ENCODE results near the gene PIK3C3.

PIK3C3 gene

DNA sequence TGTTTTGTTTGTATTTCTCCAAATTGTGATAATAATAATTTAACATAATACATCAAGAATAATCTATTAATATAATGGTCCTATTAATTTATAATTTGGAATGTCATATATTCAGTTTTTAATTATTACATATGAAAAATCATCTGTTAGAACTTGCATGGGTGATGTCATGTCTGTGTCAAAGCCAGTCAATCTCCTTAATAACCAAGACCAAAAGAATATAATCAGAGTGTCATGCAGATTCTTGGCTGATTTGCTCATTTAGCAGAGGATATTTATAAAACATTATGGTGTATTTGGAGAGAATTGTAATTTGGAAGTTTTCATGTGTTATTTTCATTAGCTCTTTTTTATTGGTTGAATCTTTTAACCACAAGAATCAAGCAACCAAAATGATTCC is 96.4 kb downstream of the PIK3C3 start:
- Histone ChIP-seq H3K27ac (ENCODE audit: extremely low read depth, low read depth, low read length) (no peak overlapping the region), H3K4me1 (ENCODE audit: control insufficient read depth, insufficient read depth, low read length) (no peaks in the 10 kb centered on the region), H3K4me3 (ENCODE audit: low read depth, low read length) (no peak overlapping the region), H3K36me3 (ENCODE audit: control insufficient read depth in 2 of 2, insufficient read depth in 1 of 2, low read length in 2 of 2) (peaks cover 8 to 11% of the 10 kb centered on the region in 2 experiments), H3K9me3 (ENCODE audit: control insufficient read depth, insufficient read depth, low read depth, low read length) (no peaks in the 10 kb centered on the region)
- ChIA-PET CTCF (interaction anchor here (0.5 to 2.7 kb wide), 15 partner anchors 11 to 1534 kb away, joined by 3 to 15 read pairs (median 3); no protein-coding TSS in a partner anchor), POLR2A (no interaction called here)
- TF ChIP-seq ZNF629 (tag by site-specific recombination; IDR thresholded peaks at IDR 0.05) (no peak), ZNF707 (tag by site-specific recombination; IDR thresholded peaks at IDR 0.05) (no peak), ZNF221 (tag by site-specific recombination; IDR thresholded peaks at IDR 0.05; ENCODE audit: borderline replicate concordance) (no peak), ZNF23 (tag by site-specific recombination; IDR thresholded peaks at IDR 0.05; ENCODE audit: borderline replicate concordance) (no peak)

DNA sequence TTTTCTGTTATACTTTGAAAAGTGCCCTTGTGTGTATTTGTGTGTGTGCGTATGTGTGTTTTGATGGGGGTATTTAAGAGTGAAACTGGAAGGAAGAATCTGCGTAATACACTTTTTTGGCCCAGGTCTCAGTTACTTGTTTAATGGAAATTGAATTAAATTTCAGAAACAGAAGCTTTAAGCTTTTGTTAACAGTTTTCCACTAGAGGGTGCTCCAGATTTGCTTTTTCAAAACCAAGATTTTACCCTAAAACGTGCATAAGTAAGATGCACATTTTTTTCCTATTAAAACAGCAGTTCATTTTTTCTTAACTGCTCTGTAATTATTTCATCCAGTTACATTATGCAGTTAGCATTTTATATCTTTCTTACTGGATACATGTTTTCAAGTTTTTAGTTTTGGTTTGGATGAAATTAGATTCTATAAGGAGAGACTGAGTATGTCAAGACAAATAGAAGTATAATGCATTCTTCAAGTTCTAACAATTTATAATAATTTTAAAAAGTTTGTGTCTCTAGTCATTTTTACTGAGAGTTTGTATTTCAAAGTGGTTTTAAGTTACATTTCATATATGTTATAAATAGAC is 97.2 kb downstream of the PIK3C3 start:
- H3K27ac ChIP-seq (ENCODE audit: extremely low read depth, low read depth, low read length) = no peak overlapping the region
- CTCF ChIA-PET = interaction anchor here (0.5 to 2.7 kb wide), 23 partner anchors 8 to 1533 kb away, joined by 3 to 15 read pairs (median 4); no protein-coding TSS in a partner anchor
- H3K36me3 ChIP-seq (ENCODE audit: control insufficient read depth in 2 of 2, insufficient read depth in 1 of 2, low read length in 2 of 2) = peaks cover 11 to 16% of the 10 kb centered on the region in 2 experiments
- no peak overlapping the region for H3K4me3 ChIP-seq (ENCODE audit: low read depth, low read length)
- H3K4me1 ChIP-seq (ENCODE audit: control insufficient read depth, insufficient read depth, low read length) = no peaks in the 10 kb centered on the region
- POLR2A ChIA-PET = no interaction called here
- TF ChIP-seq ZNF518A (tag by site-specific recombination; conservative IDR thresholded peaks at IDR 0.05; ENCODE audit: low read depth) = no peak
- no peak for TF ChIP-seq ZNF677 (tag by site-specific recombination; IDR thresholded peaks at IDR 0.05)
- 0 out of 2 replicates have a peak, but pooled peaks have one; percentile 9 for TF ChIP-seq CTCF (tag by site-specific recombination; IDR thresholded peaks at IDR 0.05)
- TF ChIP-seq, protein P1, sequence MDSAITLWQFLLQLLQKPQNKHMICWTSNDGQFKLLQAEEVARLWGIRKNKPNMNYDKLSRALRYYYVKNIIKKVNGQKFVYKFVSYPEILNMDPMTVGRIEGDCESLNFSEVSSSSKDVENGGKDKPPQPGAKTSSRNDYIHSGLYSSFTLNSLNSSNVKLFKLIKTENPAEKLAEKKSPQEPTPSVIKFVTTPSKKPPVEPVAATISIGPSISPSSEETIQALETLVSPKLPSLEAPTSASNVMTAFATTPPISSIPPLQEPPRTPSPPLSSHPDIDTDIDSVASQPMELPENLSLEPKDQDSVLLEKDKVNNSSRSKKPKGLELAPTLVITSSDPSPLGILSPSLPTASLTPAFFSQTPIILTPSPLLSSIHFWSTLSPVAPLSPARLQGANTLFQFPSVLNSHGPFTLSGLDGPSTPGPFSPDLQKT (IDR thresholded peaks at IDR 0.05; ENCODE audit: borderline replicate concordance, low read depth, low read length) = no peak
- no peak for TF ChIP-seq ZFP69B (tag by site-specific recombination; IDR thresholded peaks at IDR 0.05)
- peak; percentile 28; the same call in 1 of the 2 replicates for TF ChIP-seq ZNF654 (tag by site-specific recombination; IDR thresholded peaks at IDR 0.05; ENCODE audit: low read depth)
- no peak for TF ChIP-seq ZBTB8A (tag by site-specific recombination; IDR thresholded peaks at IDR 0.05)
- no peak for TF ChIP-seq ZNF48 (tag by site-specific recombination; IDR thresholded peaks at IDR 0.05)
- H3K9me3 ChIP-seq (ENCODE audit: control insufficient read depth, insufficient read depth, low read depth, low read length) = no peaks in the 10 kb centered on the region

- peaks cover 14 to 17% of the 10 kb centered on the region in 2 experiments for H3K36me3 ChIP-seq (ENCODE audit: control insufficient read depth in 2 of 2, insufficient read depth in 1 of 2, low read length in 2 of 2)
- no peak overlapping the region for H3K4me3 ChIP-seq (ENCODE audit: low read depth, low read length)
- no peak overlapping the region for H3K27ac ChIP-seq (ENCODE audit: extremely low read depth, low read depth, low read length)
- no peaks in the 10 kb centered on the region for H3K9me3 ChIP-seq (ENCODE audit: control insufficient read depth, insufficient read depth, low read depth, low read length)
- no peaks in the 10 kb centered on the region for H3K4me1 ChIP-seq (ENCODE audit: control insufficient read depth, insufficient read depth, low read length)
- POLR2A ChIA-PET = no interaction called here
- CTCF ChIA-PET = interaction anchor here (0.5 to 2.7 kb wide), 74 partner anchors 9 to 1901 kb away, joined by 3 to 25 read pairs (median 4); no protein-coding TSS in a partner anchor
- TF ChIP-seq CTCF (tag by site-specific recombination; IDR thresholded peaks at IDR 0.05) (peak; percentile 28; the same call in 1 of the 2 replicates), ZNF555 (tag by site-specific recombination; conservative IDR thresholded peaks at IDR 0.05) (no peak), ZNF660 (tag by site-specific recombination; IDR thresholded peaks at IDR 0.05) (peak; percentile 48; the same call in 1 of the 2 replicates), PBX3 (CRISPR knock-in tag; IDR thresholded peaks at IDR 0.05) (no peak), ZNF654 (tag by site-specific recombination; IDR thresholded peaks at IDR 0.05; ENCODE audit: low read depth) (peak; percentile 48), ZNF639 (tag by site-specific recombination; IDR thresholded peaks at IDR 0.05) (no peak)
Observed at GRCh38 chr18:42053188-42053781, 98.3 kb downstream of the PIK3C3 start.
